Right lung (tissue), 10 donors: Measurements from ENCODE around the gene RFC4. TPM values are rescaled to one million over a fixed set of nuclear protein-coding genes. Genes with fewer than 3 reads are reported as not detected.
"Not testable (repeated sequence)": the region's sequence is repeated elsewhere in the genome, so short reads cannot be mapped to it uniquely, and the experiment has no call there.

Source experiments
- DNase-seq, 2 donors: peaks; one replicate each; pipeline ENCODE4 v3.0.0-alpha.2; 2013
- long read RNA-seq, 8 donors: transcript quantifications; one replicate each; lab custom pipeline, GENCODE V29; 2026
- polyA plus RNA-seq, 5 donors: library from polyadenylated mRNA; unstranded; fragments of 120-200 nt; gene quantifications; one replicate each; pipeline versions ENCODE4 v1.2.1 to v1.2.3, GENCODE V29; 2013; ENCODE audit warnings: inconsistent platforms in 1 of 5, low replicate concordance in 1 of 5; ENCODE audit not compliant: insufficient read length in 5 of 5, insufficient read depth in 1 of 5

Gene RFC4
- polyA plus RNA-seq = 10 to 100 TPM; 40.7 to 56.6 (median 49.2) TPM
- long read RNA-seq, donor 1, partial matches to known transcripts = 16 of 23 reads
- long read RNA-seq, donor 1, other reads (novel, unspliced or antisense) = 0 of 23 reads
- long read RNA-seq, donor 2, transcript RFC4-201 (11 exons, 1,384 nt) = major isoform, 7 of 21 reads
- long read RNA-seq, donor 2, partial matches to known transcripts = 12 of 21 reads
- long read RNA-seq, donor 2, other reads (novel, unspliced or antisense) = 0 of 21 reads
- long read RNA-seq, donor 3, transcript RFC4-201 (11 exons, 1,384 nt) = major isoform, 7 of 19 reads
- long read RNA-seq, donor 3, partial matches to known transcripts = 8 of 19 reads
- long read RNA-seq, donor 3, other reads (novel, unspliced or antisense) = 0 of 19 reads
- long read RNA-seq, donor 4, transcript RFC4-201 (11 exons, 1,384 nt) = major isoform, 5 of 8 reads
- long read RNA-seq, donor 4, partial matches to known transcripts = 0 of 8 reads
- long read RNA-seq, donor 4, other reads (novel, unspliced or antisense) = 0 of 8 reads
- long read RNA-seq, donor 5, transcript RFC4-201 (11 exons, 1,384 nt) = major isoform, 13 of 30 reads
- long read RNA-seq, donor 5, partial matches to known transcripts = 12 of 30 reads
- long read RNA-seq, donor 5, other reads (novel, unspliced or antisense) = 0 of 30 reads
- long read RNA-seq, donor 6, transcript RFC4-201 (11 exons, 1,384 nt) = major isoform, 5 of 23 reads
- long read RNA-seq, donor 6, partial matches to known transcripts = 11 of 23 reads
- long read RNA-seq, donor 6, other reads (novel, unspliced or antisense) = 0 of 23 reads
- long read RNA-seq, donor 7, transcript RFC4-201 (11 exons, 1,384 nt) = major isoform, 10 of 25 reads
- long read RNA-seq, donor 7, partial matches to known transcripts = 13 of 25 reads
- long read RNA-seq, donor 7, other reads (novel, unspliced or antisense) = 0 of 25 reads
- long read RNA-seq, donor 8, transcript RFC4-201 (11 exons, 1,384 nt) = major isoform, 5 of 15 reads
- long read RNA-seq, donor 8, partial matches to known transcripts = 8 of 15 reads
- long read RNA-seq, donor 8, other reads (novel, unspliced or antisense) = 0 of 15 reads

GRCh38 chr3:186806089-186807055 is at the start of gene RFC4:
TSS of gene RFC4 (minus strand) at chr3:186806482. CDS start at chr3:186804713, 1,769 bp downstream.
- peak; percentile 81 to 84 for DNase-seq

GRCh38 chr3:186854954-186855353 is 48.7 kb upstream of the RFC4 start:
- no peak for DNase-seq

- no peak for DNase-seq
These were observed 47.9 kb upstream of the RFC4 start for GRCh38 chr3:186854146-186854545.

GRCh38 chr3:186852994-186853393 is 46.7 kb upstream of the RFC4 start:
- no peak for DNase-seq

GRCh38 chr3:186851835-186852234 is 45.6 kb upstream of the RFC4 start:
- not testable (repeated sequence) for DNase-seq

- no peak for DNase-seq
These were observed 43.2 kb upstream of the RFC4 start for GRCh38 chr3:186849374-186849975.

GRCh38 chr3:186847437-186847836 is 41.2 kb upstream of the RFC4 start:
- no peak for DNase-seq

GRCh38 chr3:186845756-186846155 is 39.5 kb upstream of the RFC4 start:
- no peak for DNase-seq

GRCh38 chr3:186844908-186845307 is 38.6 kb upstream of the RFC4 start:
- DNase-seq = no peak

- DNase-seq = no peak
These were observed 36.8 kb upstream of the RFC4 start for GRCh38 chr3:186843039-186843432.

GRCh38 chr3:186842426-186843038 is 36.2 kb upstream of the RFC4 start, which contains the start of gene ADIPOQ:
TSS of gene ADIPOQ (plus strand) at chr3:186842710. CDS start at chr3:186853059, 10,349 bp downstream.
- DNase-seq = no peak

- DNase-seq = peak; percentile 26 to 34
These were observed 35.3 kb upstream of the RFC4 start for GRCh38 chr3:186841620-186842019.

- DNase-seq = no peak
These were observed 33.8 kb upstream of the RFC4 start for GRCh38 chr3:186839874-186840641.

- DNase-seq = no peak
These were observed 26.0 kb upstream of the RFC4 start for GRCh38 chr3:186832276-186832675.

- DNase-seq = no peak
These were observed 25.5 kb upstream of the RFC4 start for GRCh38 chr3:186831798-186832197.

- no peak for DNase-seq
These were observed 22.1 kb upstream of the RFC4 start for GRCh38 chr3:186828340-186828739.

- peak; percentile 78 to 81 for DNase-seq
These were observed 20.9 kb upstream of the RFC4 start for GRCh38 chr3:186826976-186827857.

- DNase-seq = no peak
These were observed 20.2 kb upstream of the RFC4 start for GRCh38 chr3:186826410-186826975.
